HG03097 (cell line): ENCODE results near the gene SLC25A21.
A peak's percentile ranks its signal among the peaks of the same experiment; 100 is the strongest.

Experiments used
- ATAC-seq: cut with Tn5 transposase; IDR thresholded peaks from one replicate; pipeline ENCODE4 v1.9.1; 2021; ENCODE audit not compliant: unreplicated experiment, low FRiP score

SLC25A21 gene

DNA sequence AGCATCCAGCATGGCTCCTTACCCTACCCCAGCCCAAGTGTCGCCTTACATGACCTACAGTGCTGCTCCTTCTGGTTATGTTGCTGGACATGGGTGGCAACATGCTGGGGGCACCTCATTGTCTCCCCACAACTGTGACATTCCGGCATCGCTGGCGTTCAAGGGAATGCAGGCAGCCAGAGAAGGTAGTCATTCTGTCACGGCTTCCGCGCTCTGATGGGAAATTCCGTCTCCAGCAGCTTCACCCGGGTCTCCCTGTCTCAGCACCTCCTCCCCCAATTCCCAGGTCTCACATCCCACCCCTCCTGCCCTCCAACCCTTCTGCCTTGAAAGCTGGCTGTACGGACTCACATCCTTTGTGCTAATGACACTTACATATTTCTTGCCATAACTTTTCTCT, 496.2 kb downstream of the SLC25A21 start:
- no peak for ATAC-seq

DNA sequence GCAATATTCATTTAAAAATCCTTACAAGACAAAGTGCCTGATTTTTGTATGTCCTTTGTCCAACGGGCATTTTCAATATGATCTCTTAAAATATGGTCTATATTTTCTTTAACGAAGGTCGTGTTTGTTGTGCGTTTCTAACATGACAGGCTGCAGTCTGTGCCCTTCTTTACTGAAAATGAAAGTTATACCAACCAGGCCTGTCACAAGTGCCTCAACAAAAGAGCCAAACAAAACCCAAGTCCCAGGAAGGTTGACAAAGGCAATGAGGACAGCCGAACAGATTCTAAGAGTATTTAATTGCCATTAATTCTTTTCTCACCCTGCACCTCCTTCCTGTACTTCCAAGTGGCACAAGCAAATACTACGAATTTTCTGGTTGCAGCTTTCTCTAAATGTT, 496.8 kb downstream of the SLC25A21 start:
- no peak for ATAC-seq

DNA sequence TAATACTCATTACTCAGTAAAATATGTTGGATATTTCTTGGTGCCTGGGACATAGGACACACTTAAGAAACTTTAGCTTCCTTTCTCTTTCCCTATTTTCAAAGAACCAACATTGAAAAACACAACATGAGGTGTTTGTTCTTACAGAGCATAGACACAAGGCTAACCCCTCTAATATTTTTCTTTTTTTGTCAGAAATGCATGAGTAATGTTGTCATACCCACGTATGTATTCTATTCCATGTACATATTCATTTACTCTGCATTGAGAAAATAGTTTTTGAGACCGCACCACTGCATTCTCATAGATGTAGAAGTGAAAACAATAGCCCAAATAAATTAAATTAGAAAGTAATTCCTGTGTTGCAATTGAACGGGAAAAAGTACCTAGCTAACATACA, 497.7 kb downstream of the SLC25A21 start:
- no peak for ATAC-seq

DNA sequence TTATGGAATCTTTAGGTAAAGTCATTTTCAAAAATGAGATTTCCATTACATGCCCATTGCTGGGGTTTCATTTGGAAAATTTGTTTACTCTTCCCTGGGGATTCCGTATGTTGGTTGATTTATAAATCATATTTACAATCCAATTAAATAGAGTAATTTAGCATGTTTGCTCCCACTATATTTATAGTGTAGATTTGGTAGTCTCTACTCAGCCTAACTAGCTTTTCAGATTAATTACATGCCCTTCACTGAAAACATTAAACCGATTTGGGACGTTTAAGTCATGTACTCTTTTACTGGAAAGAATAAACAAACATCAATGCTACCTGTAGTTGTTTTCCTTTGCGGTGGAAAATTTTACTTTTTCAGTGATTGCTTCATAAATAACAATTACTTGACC, 500.3 kb downstream of the SLC25A21 start:
- no peak for ATAC-seq

DNA sequence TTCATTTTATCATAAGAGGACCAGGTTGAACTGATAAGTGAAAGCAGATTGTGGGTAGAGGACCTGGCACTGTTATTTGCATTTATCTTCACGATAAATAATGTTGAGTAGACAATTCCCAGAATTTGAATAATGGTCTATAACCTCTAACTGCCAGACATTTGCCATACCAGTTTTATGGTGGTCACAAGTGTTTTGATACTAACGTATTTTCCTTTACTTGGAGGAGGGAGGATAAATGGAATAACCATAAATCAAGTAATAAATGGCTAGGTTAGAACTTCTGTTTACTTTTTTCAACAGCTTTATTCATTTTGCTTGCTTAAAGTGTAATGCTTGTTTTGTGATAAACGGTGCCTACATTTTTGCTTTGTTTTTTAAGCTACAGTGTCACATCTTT, 501.3 kb downstream of the SLC25A21 start:
- ATAC-seq = no peak

DNA sequence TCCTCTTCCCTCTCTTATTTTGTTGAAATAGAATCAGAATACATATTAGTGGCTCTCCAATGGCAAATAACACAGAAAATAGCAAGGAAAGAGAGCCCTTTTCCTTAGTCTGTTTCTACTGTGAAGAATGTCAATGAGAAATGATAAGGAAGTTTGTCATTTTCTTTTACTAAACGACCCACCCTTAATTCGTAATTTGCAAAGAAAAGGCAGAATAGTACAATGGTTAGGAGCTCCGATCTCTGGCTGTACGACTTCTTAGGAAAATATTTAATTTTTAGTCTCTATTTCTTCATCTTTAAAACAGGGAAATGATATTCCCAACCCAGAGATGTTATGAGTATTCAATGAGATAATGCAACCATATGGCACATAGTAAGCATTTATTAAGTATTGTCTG, 504.7 kb downstream of the SLC25A21 start:
- no peak for ATAC-seq

DNA sequence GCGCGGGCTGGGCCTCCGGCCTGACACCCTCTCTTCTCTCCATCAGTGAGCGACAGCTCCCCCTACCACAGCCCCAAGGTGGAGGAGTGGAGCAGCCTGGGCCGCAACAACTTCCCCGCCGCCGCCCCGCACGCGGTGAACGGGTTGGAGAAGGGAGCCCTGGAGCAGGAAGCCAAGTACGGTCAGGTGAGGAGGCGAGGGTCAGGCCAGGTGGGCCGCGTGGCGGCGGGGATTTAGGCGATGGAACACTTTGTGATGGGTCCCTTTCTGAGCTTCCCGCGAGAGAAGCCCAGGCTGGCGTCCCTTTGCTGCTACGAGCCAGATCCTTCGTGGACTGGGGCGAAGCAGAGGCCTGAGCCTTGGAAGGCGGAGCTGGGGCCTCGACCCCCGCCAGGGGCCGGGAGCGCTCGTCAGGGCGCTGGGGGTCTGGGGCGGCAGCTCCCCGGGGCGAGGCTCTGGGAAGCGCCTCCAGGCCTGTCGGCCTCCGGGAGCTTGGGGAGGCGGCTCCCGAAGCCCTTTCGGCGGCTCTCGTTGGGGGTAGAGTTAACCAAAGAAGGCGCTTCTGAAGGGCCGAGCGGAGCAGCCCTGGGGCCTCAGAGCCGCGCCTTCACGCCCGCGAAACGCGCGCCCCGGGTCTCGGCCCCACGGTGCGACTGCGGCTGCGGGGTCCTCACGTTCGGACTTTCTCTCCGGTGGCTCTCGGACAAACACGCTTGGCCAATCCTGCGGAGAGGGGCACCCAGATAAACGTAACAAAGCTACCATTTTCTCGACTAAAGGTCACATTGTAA, 505.8 kb downstream of the SLC25A21 start:
- ATAC-seq = no peak

DNA sequence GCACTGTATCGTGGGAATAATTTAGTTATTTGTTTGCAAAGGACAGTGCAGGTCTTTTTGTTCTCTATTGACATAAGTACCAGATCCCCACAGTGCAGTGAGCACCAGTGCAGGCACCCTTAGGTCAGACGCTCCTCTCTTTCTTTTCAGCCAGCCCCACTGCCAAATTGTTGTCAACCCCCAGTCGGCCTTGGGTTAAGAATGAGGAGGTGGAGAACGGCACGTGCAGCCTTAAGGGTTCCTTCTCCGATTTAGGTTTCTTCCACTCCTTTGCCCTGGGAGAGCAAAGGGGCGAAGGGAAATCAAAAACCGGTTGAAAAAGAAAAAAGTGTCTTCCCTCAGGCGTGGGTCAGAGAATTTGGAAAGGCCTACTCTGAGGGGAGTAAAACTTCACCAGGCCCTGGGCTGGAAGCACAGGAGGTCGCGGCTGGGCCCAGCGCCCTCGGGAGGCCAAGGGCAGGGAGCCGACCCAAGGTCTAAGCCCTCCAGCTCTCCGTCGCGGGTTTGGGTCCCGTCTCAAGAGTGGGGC, 506.5 kb downstream of the SLC25A21 start:
- no peak for ATAC-seq

DNA sequence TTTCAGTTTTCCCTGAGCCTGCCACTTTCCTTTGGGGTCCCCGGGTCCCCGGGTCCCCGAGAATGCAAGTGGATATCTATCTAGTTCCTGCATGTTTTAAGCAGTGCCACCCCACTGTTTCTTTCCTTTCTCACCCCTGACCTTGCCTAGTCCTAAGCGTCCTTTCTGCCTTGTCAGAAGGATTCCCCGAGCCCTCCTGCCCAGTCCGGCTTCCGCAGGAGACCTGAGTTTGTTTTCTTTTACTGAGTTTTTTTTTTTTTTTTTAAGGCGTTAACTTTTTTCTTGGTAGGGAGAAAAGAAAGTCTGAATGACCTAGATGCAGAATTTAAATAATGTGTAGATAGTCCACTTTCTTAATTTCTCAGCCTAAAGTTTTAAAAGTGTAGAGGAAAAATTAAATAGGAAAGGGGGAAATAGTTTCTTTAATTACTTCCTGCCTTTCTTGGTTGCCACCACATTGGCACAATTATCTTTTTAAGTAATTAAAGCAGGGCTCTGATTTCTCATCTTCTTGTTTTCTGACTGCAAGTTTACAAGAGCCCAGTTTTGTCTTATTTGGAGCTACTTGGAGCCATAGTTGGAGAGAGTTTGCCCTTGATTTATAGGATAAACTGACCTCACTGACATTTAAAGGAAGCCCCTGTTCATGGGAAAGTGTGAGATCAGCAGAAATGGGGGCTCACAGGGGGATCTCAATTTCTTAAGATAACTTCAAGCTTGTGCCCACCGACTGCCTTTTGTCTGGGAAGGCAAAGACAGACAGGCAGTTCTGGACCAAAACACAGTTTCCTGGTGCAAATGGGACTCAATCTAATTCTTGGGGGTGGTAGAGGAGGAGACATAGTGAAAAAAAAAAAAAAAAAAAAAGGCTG, 507.8 kb downstream of the SLC25A21 start:
- no peak for ATAC-seq

DNA sequence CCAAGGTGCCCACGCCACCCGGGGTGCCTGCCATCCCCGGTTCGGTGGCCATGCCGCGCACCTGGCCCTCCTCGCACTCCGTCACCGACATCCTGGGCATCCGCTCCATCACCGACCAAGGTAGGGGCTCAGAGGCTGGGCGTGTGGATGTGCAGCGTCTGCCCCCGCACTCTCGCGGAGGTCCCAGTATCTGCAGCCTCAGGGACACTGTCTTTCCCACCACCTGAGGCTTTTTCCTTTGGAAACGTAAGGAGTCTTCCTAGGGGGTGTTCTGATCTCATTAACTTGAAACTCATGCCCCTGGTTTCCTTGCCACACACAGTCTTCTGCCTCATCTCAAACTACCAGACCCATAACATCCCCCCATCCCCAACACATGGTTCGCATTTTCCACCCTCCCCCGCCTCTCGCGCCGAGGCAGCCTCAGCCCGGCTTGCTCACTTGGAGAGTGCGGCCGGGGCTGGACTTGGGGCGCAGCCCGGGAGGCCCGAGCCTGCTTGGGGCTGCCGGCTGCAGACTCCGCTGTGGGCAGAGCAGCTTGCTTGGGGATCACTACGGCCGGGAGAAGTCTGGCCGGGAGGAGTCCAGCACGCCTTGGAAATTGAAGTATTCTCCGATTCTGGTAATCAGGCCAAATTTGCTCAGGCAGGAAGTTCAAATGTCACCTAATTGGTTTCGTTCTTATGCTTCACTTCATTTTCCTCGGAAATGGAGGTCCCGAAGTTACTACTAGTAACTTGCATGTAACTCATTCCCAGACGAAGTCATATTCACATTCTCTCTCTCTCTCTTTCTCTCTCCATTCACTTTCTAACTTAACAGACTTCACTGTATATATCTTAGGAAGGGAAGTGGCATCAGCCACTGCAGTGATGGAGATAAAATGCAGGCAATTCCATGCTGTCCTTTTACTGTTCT, 508.7 kb downstream of the SLC25A21 start:
- no peak for ATAC-seq

DNA sequence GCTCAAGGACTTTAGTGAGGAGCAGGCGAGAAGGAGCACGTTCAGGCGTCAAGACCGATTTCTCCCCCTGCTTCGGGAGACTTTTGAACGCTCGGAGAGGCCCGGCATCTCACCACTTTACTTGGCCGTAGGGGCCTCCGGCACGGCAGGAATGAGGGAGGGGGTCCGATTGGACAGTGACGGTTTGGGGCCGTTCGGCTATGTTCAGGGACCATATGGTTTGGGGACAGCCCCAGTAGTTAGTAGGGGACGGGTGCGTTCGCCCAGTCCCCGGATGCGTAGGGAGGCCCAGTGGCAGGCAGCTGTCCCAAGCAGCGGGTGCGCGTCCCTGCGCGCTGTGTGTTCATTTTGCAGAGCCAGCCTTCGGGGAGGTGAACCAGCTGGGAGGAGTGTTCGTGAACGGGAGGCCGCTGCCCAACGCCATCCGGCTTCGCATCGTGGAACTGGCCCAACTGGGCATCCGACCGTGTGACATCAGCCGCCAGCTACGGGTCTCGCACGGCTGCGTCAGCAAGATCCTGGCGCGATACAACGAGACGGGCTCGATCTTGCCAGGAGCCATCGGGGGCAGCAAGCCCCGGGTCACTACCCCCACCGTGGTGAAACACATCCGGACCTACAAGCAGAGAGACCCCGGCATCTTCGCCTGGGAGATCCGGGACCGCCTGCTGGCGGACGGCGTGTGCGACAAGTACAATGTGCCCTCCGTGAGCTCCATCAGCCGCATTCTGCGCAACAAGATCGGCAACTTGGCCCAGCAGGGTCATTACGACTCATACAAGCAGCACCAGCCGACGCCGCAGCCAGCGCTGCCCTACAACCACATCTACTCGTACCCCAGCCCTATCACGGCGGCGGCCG, 509.6 kb downstream of the SLC25A21 start:
- no peak for ATAC-seq

DNA sequence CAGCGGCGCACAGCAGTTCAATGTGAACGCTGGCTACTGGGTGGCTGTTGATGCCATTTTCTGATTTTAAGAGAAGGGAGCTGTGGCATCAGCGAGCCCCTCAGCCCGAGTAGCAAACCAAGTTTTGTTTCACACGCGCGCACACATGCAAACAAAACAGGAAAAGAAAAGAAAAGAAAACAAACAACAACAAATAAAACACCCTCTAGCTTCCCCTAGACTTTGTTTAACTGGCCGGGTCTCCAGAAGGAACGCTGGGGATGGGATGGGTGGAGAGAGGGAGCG, 510.2 kb downstream of the SLC25A21 start:
- ATAC-seq = no peak

DNA sequence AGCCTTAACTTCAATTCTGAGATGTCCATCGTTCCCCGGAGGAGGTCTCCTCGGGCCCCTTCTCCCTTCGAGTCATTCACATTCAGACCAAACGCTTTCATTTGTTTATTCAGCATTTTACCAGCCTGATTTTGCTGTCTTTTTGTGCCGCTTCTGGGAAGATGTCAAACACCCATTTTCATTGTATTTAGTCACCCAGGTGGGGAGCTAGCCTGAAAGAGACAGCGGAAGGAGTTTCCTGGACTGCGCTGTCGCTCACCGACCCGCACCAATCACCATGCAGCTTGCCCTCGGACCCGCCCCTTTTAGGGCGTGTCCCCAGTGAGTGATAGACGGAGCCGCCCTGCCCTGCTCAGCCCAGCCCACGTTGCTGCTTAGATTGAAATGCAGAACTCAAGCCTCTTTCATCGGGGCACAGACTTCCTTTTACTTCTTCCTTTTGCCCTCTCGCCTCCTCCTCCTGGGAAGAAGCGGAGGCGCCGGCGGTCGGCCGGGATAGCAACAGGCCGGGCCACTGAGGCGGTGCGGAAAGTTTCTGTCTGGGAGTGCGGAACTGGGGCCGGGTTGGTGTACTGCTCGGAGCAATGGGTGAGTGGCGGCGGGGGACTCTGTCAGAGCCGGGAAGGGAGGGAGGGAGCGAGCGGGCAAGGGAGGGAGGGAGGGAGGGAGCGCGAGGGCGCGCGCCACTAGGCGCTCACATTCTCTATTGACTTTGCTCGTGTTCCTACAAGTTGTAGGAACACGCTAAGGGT, 510.7 kb downstream of the SLC25A21 start, which contains the start of gene PAX9:
Gene PAX9, plus strand, starts transcription at position 355 of the 752 bp plus-strand sequence. Its CDS starts 230 bp downstream, at position 585.
- peak; percentile 91 for ATAC-seq

DNA sequence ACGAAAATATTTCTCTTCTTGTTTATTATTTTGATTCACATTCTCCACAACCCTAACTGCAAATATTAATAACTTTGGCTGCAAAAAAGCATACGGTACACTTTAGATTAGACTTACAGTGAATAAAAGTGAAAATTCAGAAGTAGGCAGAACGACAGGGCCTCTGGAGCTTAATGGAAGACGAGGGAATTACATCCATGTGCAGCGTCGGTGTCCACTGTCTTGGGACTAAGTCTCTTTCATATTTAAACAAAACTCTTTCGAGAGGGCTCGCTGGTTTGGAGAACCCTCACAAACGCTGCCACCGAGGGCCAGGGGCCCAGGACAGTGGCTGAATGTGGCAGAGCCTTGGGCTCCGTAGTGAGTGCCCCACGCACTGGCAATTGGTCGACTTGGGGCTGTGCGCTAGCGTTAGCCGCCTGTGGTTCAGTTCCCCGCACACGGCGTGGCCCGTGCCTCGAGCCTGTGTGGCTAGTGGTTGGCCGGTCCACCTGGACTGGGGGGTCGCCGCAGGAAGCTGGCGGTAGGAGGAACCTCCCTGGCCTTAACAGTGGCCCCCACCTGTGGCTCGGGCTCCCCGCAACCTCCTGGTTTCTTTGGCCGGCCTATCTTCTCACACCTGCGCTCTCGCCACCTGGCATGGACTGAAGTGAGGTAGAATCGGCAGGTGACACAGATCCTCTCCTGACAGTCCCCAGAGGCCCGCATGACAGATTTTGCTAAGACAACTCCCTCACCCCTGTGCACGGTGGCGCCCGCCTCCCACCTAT, 511.5 kb downstream of the SLC25A21 start:
- no peak for ATAC-seq

DNA sequence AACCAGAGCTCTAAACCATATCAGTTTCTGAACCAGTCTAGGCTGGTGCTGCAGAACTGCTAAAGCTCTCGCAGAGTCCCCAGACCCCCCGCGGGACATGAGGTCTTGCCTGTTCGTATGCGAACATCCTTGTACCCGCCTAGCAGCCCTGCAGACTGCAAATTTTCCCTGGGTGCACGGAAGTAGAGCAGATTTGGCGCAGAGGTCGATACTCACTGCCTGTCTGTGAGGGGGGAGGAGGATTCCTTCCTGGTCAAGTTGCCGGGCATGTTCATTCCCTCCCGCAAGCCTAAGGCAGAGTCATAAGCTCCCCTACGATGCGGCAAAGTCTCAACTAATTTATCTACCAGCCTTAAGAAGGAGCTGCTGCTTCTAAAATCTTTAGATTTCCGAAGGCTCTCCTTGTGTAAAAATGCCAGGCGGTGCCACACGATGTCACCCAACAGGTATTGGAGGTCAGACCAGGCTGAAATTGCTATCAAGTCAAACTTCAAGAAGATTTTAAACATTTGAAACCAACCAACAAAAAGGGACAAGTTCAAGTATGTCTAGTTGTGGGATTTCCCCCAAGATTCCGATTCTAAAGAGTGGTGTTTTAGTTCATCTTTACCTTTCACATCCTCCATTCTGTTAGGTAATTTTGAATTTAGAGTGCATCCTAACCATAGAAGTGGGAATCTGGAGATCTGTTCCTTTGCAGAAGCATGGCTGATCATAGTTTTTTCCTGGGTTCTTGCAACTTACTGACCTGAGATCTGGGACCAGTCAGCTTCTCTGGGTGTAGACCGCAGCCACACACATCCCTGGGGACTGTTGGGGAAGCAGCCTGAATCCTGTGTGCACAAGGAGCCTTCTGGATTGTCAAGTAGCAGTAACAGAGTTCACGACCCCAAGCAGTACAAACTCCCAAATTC, 512.3 kb downstream of the SLC25A21 start:
- ATAC-seq = no peak

DNA sequence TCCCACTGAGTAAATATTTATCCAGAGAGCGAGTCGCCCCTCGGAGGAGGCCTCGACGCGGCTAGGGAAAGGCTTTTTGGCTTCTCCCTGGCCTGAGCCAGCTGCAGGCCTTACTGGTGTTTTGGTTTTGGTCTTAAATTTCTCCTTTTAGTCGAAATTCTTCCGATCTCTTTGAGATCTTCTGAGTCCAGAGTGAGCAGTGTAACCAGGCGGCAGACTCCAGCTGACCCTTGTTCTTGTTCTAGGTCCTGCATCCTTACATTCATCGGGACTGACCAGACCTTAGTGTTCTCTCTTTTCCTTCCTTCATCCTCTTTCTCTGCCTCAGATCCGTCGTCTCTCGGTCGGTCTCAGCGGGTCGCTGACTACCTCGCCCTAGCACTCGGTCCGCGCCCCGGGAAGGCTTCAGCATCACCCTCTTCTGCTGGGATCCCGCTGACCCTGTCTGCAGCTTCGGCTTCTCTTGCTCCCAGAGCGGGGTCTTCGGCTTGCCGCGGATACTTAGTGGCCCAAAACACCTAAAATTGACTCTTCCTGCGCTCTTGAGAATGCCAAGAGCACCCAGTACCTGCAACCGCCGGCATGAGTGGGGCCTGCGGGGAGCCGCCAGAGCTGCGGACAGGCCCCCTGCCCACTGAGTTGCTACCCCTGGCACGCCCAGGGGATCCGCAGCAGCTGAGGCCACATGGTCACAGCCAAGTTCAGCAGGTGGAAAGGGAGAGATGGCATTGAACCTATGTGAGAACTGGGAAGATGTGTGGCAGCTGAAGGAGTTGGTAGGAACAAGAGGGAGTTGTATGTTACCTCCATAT, 513.2 kb downstream of the SLC25A21 start:
- no peak for ATAC-seq
